SH-SY5Y (cell line): Measurements from ENCODE around the gene SNX15.

Experiments used
- GATA2 ChIP-seq: IDR thresholded peaks from 2 replicates; pipeline ENCODE4 v1.6.1; 2011; ENCODE audit warnings: mild to moderate bottlenecking, low read depth, low read length
- GATA3 ChIP-seq: IDR thresholded peaks from 2 replicates; pipeline ENCODE4 v1.6.1; 2011; ENCODE audit warnings: low read depth, mild to moderate bottlenecking, low read length, moderate library complexity

DNA sequence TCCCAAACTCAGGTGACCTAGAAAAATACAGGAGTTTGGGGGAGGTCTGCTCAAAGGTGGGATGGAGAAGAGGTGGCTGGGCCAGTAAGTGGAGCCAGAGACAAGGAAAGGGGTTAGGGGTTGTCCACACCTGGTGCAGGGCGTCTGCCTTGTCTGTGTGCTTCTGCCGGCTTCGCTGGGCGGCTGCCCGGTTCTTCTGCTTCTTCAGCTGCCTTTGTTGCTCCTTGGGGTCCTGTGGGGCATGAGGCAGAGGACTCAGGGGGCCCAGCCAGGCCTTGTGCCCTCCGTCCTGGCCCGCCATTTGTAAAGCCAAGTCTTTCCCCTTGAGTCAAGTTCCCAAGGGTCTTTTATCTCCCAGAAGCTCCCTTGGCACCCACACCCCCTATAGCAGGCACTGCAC, 32.9 kb upstream of the SNX15 start:
- TF ChIP-seq GATA2, result no peak
- no peak for TF ChIP-seq GATA3
